Stimulated activated CD4-positive, alpha-beta T cell treated with anti-CD3 and anti-CD28 coated beads, Interleukin-1b, Interleukin-23, amount 100 ng/mL, for 24 hours (primary cell): ENCODE measurements around the gene PRKCB.
A peak's percentile ranks its signal among the peaks of the same experiment; 100 is the strongest.
"Not testable (repeated sequence)": the region's sequence is repeated elsewhere in the genome, so short reads cannot be mapped to it uniquely, and the experiment has no call there.

Source experiments
- DNase-seq, 4 experiments: peaks; one replicate each; pipeline ENCODE4 v3.0.0-alpha.2; 2020; ENCODE audit warnings: low read depth in 4 of 4, low spot score in 1 of 4

Gene PRKCB

DNA sequence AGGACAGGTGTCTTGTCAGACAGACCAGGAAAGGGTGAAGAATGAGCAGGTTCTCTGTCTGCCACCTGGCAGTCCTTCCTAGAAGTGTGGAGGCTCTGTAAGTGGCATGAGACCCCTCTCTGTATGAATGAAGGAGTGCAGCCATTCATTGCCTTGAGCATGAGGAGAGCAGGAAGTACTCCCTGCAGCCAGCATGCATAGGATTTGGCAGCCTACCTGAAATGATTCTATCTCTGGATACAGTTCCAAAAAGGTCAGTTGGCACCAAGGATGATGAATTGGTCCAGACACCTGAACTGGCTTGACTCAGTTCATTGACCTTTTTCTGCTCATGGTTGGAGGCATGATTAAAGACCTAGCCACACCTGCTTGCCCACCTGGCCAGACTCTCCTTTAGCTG is 163.0 kb downstream of the PRKCB start:
- DNase-seq = no peak

DNA sequence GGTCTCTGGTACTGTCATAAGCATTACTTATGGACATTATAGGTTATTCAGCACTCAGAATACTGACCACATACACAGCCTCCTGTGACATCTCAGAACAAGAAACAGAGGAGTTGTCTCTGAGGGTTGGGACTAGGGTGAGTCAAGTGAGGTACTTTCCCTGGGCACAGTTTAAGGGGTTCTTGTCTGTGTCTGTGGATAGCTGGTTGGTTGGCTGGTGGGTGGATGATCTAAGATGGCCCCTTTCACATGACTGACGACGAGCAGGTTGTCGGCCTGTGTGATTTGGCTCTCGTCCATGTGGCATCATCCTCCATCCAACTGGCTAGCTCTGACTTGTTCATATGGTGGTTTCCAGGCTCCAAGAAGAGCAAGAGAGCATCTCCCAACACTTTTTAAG is 163.9 kb downstream of the PRKCB start:
- DNase-seq = peak; percentile 21 to 59 (median 40)

DNA sequence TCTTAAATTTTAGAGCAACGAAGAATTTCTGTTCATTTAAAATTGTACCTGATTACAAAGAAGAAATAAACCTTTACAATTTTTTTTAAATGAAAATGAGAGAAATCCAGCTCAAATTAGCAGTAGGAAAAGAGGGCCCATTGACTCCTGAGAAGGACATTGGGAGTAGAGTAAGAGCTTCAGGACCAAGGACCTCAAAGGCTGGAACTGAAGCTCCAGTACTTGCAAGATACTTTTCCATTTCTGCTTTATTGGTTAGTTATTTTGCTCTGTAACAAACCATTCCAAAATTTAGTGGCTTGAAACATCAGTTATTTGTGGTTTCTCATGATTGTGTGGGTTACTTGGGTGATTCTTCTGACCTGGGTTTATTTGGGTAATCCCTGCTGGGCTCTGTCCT is 165.9 kb downstream of the PRKCB start:
- DNase-seq = no peak

- no peak for DNase-seq
Measured at GRCh38 chr16:24002619-24003018, 166.8 kb downstream of the PRKCB start.

- no peak for DNase-seq
Measured at GRCh38 chr16:24005577-24005976, 169.8 kb downstream of the PRKCB start.

DNA sequence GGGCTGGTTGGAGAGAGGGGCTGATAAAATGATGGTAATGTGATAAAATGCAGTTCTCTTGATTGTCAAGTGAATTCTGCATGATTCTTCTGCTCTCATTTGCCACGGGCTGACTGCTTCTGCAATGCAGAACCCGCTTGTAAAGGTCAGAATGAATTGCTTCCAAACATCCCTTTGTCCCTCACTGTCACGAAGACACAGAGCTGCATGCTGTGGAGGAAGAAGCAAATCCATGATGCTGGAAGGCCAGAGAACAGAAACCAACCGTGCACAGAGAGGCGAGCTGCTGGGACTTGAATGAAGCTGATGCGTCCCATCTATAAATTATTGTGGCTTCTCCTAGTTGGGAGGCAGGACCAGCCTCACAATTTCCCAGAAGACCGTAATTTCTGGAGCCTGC is 171.6 kb downstream of the PRKCB start:
- no peak for DNase-seq

GRCh38 chr16:24007934-24008333 is 172.2 kb downstream of the PRKCB start:
- no peak for DNase-seq

DNA sequence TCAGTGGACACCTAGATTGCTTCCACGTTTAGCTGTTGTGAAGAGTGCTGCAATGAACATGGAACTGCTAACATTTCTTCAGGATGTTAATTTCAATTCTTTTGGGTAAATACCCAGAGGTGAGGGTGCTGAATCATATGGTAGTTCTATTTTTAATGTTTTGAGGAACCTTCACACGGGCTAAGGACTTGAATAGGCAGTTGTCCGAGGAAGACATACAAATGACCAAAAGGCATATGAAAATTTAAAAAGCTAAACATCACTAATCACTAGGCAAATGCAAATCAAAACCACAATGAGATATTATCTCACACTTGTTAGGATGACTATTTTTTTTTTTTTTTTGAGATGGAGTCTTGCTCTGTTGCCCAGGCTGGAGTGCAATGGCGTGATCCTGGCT is 173.3 kb downstream of the PRKCB start:
- no peak for DNase-seq

DNA sequence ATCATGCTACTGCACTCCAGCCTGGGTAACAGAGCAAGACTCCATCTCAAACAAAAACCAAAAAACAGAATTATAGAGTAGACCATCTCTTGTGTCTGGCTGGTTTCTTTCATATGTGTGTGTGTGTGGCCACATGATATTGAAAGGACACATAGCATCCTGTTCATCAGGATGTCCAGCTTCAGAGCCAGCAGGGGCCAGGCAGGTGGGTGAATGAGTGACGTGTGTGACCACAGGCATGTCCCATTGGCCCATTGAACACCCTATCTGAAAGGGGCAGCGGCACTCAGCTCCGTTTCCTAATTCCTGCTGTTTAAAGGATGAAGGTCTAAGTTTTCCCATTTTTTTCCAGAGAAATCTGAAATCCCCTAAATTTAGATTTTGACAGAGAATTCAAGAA is 174.2 kb downstream of the PRKCB start:
- no peak for DNase-seq

GRCh38 chr16:24010440-24011089 is 174.8 kb downstream of the PRKCB start:
- peak; percentile 65 to 83 (median 72) for DNase-seq

DNA sequence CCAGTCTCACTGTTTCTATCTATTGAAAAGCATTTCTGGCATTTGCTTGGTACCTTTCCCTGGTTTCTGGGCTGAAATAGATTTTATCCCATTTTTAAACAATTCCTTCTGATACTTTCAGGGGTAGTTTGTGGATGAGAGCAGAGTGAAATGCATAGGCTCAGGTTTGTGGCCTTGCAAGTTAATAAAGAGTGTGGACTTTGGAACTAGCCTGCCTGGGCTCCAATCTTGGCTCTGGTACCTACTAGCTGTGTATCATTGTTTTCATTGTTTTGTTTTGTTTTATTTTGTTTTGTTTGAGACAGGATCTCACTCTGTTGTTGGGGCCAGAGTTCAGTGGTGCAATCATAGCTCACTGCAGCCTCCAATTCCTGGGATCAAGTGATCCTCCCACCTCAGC is 175.5 kb downstream of the PRKCB start:
- no peak for DNase-seq

- no peak for DNase-seq
Measured at GRCh38 chr16:24013054-24013636, 177.4 kb downstream of the PRKCB start.

- DNase-seq = peak; percentile 17 to 34 (median 24)
Measured at GRCh38 chr16:24013864-24014645, 178.3 kb downstream of the PRKCB start.

DNA sequence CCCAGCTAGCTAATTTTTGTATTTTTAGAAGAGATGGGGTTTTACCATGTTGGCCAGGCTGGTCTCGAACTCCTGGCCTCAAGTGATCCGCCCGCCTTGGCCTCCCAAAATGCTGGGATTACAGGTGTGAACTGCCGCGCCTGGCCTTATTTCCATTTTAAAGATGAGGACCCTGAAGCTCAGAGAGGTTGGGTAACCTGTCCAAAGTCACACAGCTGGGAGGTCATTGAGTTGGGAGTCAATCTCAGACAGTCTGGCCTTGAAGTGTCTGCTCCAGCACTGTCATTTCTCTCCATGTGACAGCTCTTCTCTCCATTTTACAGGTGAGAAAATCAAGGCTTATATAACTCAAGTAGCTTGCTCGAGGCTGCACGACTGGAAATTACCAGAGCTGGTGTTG is 179.2 kb downstream of the PRKCB start:
- not testable (repeated sequence) for DNase-seq

GRCh38 chr16:24015923-24016322 is 180.1 kb downstream of the PRKCB start:
- DNase-seq = no peak

- DNase-seq = no peak
Measured at GRCh38 chr16:24018485-24018884, 182.7 kb downstream of the PRKCB start.

DNA sequence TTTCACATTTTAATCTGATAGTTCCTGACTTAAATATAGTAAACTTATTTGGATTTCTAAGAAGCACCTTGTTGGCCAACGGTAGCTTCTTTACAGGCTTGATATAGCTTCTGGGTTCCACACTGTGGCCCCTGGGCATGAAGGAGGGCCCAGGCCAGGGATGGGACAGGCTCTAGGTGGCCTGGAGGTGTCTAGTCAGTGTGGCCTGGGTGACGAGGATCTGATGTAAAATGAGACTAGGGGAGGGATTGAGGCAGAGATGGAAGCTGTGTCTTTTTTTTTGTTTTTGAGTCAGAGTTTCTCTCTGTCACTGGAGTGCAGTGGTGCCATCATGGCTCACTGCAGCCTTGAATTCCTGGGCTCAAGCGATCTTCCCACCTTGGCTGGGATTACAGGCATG is 187.0 kb downstream of the PRKCB start:
- DNase-seq = no peak

DNA sequence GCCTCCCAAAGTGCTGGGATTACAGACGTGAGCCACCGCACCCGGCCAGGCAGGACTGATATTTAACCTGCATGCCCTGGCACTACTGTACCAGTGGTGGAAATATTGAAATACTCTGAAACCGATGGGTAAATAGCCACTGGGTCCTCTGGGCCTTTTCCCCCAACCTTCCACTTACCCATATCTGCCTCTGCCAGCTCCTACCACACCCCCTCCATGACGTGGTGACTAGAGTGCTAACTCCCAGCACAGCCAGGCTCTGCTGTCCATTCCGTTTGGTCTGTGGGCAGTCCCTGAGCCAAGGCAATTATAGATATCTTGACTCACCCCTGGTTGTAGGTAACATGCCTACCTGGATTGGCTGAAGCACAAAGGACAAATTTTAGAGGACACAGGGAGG is 187.8 kb downstream of the PRKCB start:
- no peak for DNase-seq

- no peak for DNase-seq
Measured at GRCh38 chr16:24024971-24025370, 189.2 kb downstream of the PRKCB start.

- no peak for DNase-seq
Measured at GRCh38 chr16:24027466-24027865, 191.7 kb downstream of the PRKCB start.

DNA sequence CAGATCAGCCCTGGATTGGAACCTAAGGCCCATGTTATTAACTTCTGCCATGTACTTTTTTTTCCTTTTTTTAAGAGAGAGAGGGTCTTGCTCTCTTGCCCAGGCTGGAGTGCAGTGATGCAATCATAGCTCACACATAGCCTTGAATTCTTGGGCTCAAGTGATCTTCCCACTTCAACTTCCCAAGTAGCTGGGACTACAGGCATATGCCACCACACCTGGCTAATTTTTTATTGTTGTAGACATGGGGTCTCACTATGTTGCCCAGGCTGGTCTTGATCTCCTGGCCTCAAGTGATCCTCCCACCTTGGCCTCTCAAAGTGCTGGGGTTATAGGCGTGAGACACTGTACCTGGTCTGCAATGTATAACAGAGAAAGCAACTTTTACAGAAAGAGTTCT is 194.1 kb downstream of the PRKCB start:
- not testable (repeated sequence) for DNase-seq

GRCh38 chr16:24035127-24035842 is 199.5 kb downstream of the PRKCB start:
- DNase-seq = no peak
